ENCODE measurements around the gene DOC2B. TPM values are rescaled to one million over a fixed set of nuclear protein-coding genes. Genes with fewer than 3 reads are reported as not detected.
A peak's percentile ranks its signal among the peaks of the same experiment; 100 is the strongest.
"Not testable (repeated sequence)": the region's sequence is repeated elsewhere in the genome, so short reads cannot be mapped to it uniquely, and the experiment has no call there.

Gene DOC2B
- polyA plus RNA-seq, 4 donors = 61.7 to 79.6 (median 73.0) TPM

GRCh38 chr17:146983-147761, 34.3 kb downstream of the DOC2B start:
- DNase-seq (ENCODE audit: low read depth in 4 of 4, low spot score in 3 of 4) = no peak

GRCh38 chr17:146546-146945, 34.9 kb downstream of the DOC2B start:
- DNase-seq (ENCODE audit: low read depth in 4 of 4, low spot score in 3 of 4) = no peak

GRCh38 chr17:145671-146541, 35.5 kb downstream of the DOC2B start:
- no peak for DNase-seq (ENCODE audit: low read depth in 4 of 4, low spot score in 3 of 4)

- no peak for DNase-seq (ENCODE audit: low read depth in 4 of 4, low spot score in 3 of 4)
Observed at GRCh38 chr17:144936-145670, 36.3 kb downstream of the DOC2B start.

GRCh38 chr17:143785-144281, 37.6 kb downstream of the DOC2B start:
- peak; percentile 39 to 66 (median 50) for DNase-seq (ENCODE audit: low read depth in 4 of 4, low spot score in 3 of 4)

- no peak for DNase-seq (ENCODE audit: low read depth in 4 of 4, low spot score in 3 of 4)
Observed at GRCh38 chr17:142876-143784, 38.3 kb downstream of the DOC2B start.

GRCh38 chr17:142102-142661, 39.3 kb downstream of the DOC2B start:
- DNase-seq (ENCODE audit: low read depth in 4 of 4, low spot score in 3 of 4) = no peak

- not testable (repeated sequence) for DNase-seq (ENCODE audit: low read depth in 4 of 4, low spot score in 3 of 4)
Observed at GRCh38 chr17:139401-140205, 41.8 kb downstream of the DOC2B start.

- not testable (repeated sequence) for DNase-seq (ENCODE audit: low read depth in 4 of 4, low spot score in 3 of 4)
Observed at GRCh38 chr17:137166-137807, 44.2 kb downstream of the DOC2B start, which contains the start of gene SCGB1C2. TSS of gene SCGB1C2 (plus strand) at chr17:137569. CDS start at chr17:137591, 22 bp downstream.

GRCh38 chr17:136531-136930, 44.9 kb downstream of the DOC2B start:
- not testable (repeated sequence) for DNase-seq (ENCODE audit: low read depth in 4 of 4, low spot score in 3 of 4)

- DNase-seq (ENCODE audit: low read depth in 4 of 4, low spot score in 3 of 4) = not testable (repeated sequence)
Observed at GRCh38 chr17:135895-136294, 45.6 kb downstream of the DOC2B start.

- DNase-seq (ENCODE audit: low read depth in 4 of 4, low spot score in 3 of 4) = not testable (repeated sequence)
Observed at GRCh38 chr17:135022-135421, 46.4 kb downstream of the DOC2B start.

- DNase-seq (ENCODE audit: low read depth in 4 of 4, low spot score in 3 of 4) = not testable (repeated sequence)
Observed at GRCh38 chr17:134332-134785, 47.1 kb downstream of the DOC2B start.

GRCh38 chr17:133932-134331, 47.5 kb downstream of the DOC2B start:
- DNase-seq (ENCODE audit: low read depth in 4 of 4, low spot score in 3 of 4) = not testable (repeated sequence)

- not testable (repeated sequence) for DNase-seq (ENCODE audit: low read depth in 4 of 4, low spot score in 3 of 4)
Observed at GRCh38 chr17:118339-118917, 63.0 kb downstream of the DOC2B start.

GRCh38 chr17:113111-113510, 68.3 kb downstream of the DOC2B start:
- DNase-seq (ENCODE audit: low read depth in 4 of 4, low spot score in 3 of 4) = peak in 1 of 4 donors; percentile 10
